Stimulated activated CD4-positive, alpha-beta T cell treated with anti-CD3 and anti-CD28 coated beads, Interleukin-12 subunit alpha, Interleukin-12 subunit beta, amount 100 ng/mL, for 4 hours (primary cell): ENCODE measurements around the gene RHOD.

Experiments
- DNase-seq: peaks from one replicate; pipeline ENCODE4 v3.0.0-alpha.2; 2020

RHOD gene

DNA sequence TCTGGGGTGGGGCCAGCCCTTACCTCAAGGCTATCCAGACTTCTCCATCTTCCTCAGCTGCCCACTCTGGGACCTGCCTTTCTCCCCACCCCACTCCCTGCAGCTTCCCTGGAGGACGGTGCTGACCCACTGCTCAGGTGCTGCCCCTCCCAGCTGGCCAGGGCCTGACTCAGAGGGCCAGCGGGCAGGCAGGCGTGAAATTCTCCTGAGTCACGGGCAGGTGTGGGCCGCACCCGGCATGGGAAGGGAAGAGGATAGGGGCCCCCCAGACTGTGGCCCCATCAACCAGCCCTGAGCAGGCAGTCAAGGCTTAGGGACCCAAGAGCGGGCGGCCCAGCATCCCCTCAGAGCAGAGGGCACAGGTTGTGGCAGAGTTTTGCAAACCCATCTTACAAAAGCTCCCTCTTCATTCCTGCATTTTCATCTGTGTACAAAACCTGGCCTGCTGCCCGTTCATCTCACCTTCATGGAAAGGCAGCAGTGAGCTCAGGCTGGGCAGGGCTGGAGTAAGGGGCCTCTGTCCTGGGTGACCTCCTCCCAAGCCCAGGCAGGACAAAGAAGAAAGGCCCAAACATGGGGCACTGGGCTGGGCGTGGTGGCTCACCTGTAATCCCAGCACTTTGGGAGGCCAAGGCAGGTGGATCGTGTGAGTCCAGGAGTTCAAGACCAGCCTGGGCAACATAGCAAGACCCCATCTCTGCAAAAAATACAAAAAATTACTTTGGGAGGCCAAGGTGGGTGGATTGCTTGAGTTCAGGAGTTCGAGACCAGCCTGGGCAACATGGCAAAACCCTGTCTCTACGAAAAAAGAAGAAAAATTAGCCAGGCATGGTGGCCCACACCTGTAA lies 6.1 kb downstream of the RHOD start:
- no peak for DNase-seq

DNA sequence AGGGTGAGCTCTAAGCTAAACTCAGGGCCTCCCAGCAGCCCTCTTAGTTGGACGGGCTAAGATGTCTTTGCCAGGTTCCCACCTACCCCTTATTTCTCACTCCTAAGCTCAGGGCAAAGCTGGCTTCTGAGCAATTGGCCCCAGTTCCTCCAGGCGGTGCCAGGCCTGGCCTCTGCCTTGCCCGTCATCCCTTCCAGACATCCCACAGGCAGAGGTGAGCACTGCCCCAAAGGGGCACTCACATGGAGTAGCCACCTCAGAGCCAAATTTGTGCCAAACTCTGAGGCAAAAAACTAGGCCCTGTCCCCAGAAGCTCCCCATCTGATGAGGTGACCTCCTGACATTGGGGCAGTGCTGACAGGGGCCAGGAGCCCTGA lies 9.7 kb downstream of the RHOD start:
- DNase-seq = no peak

DNA sequence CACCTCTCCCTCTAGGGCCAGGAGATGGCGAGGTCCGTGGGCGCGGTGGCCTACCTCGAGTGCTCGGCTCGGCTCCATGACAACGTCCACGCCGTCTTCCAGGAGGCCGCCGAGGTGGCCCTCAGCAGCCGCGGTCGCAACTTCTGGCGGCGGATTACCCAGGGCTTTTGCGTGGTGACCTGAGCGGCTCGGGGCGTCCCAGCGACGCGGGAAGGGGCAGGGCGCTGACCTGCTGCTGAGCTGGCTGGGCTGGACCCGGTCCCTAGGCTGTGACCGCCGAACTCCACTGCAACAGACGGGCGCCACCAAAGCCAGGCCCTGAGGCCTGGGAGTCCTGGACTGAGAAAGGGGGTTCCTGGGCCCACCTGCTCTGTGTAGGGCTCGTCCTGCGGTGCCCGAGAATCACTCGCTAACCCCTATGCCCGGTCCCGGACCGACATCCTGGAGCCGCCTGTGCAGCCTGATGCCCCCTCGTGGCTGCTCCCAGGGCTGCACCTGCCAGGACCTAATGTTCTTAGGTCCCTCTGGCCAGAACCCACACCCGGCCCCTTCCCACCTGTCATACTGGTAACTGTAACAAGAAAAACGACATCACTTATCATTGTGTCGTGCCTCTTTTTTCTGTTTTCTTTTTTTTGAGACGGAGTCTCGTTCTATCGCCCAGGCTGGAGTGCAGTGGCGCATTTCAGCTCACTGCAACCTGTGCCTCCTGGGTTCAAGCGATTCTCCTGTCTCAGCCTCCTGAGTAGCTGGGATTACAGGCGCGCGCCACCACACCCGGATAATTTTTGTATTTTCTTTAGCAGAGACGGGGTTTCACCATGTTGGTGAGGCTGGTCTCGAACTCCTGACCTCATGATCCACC lies 15.0 kb downstream of the RHOD start:
- DNase-seq = peak; percentile 74

DNA sequence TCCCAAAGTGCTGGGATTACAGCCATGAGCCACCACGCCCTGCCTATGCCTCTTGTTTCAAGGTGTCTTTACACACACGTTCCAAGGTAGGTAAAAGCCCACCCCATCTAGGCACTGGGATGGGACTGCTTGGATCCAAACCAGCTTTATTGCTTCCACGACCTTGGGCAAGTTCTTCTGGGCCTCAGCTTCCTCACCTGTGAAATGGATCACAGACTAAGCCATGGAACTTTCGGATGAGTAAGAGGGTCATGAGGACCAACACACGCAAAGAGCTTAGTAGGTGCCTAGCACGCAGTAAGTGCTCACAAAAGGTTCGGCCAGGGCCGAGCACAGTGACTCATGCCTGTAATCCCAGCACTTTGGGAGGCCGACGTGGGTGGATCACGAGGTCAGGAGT lies 15.6 kb downstream of the RHOD start:
- DNase-seq = no peak

DNA sequence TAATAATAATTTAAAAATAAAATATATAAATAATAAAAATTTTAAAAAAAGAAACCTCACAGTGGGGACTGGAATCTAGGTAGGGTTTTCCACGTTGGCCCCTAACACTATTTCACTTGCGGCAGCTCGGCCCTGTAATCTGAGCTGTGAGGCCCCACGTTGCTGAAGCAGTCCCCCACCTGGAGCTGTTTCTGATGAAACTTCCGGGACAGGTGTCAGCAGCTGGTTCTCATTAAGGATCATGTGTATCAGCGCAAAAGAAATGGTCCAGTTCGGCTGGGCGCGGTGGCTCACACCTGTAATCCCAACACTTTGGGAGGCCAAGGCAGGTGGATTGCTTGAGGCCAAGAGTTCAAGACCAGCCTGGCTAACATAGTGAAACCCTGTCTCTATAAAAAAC lies 17.3 kb downstream of the RHOD start:
- DNase-seq = no peak

DNA sequence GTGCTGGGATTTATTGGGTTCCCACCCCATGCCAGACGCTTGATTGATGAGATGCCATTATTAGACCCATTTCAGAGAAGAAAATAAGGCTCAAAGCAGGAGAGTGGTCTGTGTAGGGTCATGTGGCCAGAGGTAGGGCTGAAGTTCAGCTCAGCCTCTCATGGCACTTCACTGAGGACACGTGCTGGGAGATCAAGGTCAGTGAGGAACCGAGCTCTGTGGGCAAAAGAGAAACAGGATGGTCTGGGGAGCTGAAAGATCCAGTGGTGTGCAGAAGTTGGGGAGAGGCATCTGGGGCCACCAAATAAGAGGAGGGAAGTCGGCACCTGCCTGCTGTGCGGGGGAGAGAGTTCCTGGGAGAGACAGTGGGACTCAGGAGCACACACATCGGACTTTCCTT lies 19.6 kb downstream of the RHOD start:
- DNase-seq = no peak

DNA sequence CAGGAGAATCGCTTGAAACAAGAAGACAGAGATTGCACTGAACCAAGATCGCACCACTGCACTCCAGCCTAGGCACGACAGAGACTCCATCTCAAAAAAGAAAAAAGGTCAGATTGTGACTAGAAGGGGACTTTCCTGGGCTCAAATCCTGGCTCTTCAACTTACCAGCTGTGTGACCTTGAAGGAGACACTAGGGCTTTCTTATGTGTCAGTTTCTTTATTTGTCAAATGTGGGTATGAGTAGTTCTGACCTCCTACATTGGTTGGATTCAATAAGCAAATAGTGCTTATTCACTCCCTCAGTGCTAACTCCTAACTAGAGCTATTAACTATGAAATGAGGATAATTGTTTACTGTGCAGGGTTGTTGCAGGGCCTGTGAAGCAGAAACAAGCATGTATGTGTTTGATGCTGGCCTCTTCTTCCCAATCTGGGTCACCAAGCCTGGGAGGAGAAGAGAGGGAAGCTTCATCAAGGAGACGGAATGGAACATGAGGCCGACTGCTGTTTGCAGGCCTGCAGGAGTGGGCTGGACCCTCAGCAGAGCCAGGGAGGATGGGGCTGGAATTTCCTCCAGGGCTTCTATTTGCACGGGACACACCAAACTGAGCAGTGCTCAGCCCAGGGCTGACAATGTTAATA lies 22.5 kb downstream of the RHOD start:
- DNase-seq = no peak

DNA sequence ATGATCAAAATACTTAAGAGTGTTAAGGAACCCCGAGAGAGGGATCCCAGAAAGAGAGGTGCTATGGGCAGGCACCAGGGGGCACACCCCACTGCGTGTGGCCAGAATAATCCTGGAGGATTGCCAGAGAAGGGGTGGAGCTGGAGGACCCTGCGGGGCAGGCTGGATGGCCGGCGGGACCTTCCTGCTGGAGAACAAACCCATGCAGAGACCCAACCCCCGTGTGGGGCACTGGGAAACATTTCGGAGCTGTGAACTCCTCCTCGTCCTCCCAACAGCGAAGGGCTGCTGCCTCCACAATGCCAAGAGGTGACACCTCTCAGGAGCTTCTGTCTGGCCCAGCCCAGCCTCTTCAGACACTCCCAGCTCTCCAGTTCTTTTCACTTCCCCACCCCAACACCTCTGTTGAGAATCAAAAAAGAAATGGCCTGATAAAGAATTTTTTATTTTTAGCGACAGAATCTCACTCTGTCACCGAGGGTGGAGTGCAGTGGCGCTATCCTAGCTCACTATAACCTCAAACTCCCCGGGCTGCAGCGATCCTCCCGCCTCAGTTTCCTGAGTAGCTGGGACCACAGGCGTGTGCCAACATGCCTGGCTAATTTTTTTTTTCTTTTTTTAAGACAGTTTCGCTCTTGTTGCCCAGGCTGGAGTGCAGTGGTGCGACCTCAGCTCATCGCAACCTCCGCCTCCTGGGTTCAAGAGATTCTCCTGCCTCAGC lies 25.6 kb downstream of the RHOD start:
- no peak for DNase-seq

DNA sequence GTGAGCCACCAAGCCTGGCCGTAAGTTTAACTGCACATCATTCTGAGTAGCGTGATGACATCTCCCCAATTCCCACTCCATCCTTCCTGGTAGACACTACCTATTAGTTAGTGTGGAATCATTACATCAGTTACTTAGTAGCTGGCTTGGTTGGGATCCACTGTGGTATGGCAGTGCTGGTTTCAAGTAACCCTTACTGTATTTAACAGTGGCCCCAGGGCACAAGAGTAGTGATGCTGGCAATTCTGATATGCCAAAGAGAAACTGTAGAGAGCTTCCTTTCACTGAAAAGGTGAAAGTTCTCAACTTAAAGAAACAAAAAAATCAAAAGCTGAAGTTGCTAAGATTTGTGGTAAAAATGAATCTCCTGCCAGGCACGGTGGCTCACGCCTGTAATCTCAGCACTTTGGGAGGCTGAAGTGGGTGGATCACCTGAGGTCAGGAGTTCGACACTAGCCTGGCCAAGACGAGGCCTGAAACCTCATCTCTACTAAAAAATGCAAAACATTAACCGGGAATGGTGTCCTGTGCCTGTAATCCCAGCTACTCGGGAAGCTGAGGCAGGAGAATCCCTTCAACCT lies 27.2 kb downstream of the RHOD start:
- DNase-seq = no peak

DNA sequence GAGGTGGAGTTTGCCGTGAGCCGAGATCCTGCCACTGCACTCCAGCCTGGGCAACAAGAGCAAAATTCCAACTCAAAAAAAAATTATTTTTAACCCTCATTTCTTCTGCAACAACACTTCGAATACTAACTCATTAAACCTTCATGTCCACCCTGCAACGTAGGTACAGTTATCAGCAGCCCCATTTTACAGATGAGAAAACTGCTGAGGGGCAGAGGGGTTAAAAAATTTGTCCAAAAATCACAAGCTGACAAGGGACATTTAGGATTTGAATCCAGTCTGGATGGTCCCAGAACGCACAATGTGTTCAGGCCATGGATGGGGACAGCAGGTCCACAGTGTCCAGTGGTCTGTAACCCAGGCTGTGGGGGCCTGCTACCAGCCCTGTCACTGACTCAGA lies 29.0 kb downstream of the RHOD start:
- DNase-seq = no peak

DNA sequence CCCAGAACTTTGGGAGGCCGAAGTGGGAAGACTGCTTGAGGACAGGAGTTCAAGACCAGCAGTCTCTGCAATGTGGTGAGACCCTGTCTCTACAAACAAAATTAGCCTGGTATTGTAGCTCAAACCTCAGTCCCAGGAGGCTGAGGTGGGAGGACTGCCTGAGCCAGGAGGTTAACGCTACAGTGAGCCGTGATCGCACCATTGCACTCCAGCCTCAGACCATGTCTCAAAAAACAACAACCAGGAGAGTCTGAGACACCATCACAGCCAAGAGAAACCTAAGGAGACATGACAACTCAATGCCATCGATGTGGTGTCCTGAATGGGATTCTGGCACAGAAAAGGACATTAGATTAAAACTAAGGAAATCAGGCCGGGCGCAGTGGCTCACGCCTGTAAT lies 34.1 kb downstream of the RHOD start:
- no peak for DNase-seq

DNA sequence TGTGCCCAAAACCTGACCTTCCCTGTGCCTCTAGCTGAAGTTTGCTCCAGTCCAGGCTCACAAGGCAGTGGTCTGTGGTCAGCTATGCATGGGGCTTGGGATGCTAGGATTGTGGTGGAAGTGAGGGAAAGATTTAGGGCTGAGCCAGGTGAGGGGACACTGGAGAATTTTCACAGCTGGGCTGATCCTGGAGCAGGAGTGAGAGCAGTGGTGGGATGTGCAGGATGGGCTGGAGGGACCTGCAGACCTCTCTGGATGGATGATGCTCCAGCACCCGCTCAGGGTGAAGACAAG lies 38.5 kb downstream of the RHOD start:
- no peak for DNase-seq

DNA sequence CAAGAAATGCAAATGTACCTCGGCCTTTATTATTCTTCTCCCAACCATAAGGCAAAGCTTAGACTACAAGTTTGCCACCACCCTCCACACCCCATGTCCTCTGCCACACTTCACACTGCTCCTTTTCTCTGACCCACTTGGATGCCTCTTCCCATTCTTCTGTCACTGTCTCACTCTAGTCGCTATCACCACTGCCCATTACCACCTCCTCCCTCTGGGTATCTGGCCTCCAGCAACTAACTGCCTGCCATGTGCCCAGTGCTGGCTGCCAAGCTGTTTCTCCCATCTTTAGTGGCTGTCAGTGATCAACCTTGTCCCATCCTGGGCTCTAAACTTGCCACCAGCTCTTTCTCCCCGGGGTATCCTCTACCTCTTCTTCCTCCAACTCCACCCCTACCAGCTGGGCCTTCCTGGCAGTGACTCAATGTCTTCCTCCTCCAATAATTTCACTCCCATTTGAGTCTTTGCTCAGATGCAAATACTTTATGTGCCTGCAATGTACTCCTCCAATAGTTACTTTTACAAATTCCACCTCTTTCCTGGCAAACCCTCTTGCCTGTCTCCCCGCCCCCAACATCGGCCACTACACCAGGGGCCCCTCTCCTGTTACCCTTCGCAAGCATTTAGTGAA lies 42.3 kb downstream of the RHOD start:
- DNase-seq = no peak

DNA sequence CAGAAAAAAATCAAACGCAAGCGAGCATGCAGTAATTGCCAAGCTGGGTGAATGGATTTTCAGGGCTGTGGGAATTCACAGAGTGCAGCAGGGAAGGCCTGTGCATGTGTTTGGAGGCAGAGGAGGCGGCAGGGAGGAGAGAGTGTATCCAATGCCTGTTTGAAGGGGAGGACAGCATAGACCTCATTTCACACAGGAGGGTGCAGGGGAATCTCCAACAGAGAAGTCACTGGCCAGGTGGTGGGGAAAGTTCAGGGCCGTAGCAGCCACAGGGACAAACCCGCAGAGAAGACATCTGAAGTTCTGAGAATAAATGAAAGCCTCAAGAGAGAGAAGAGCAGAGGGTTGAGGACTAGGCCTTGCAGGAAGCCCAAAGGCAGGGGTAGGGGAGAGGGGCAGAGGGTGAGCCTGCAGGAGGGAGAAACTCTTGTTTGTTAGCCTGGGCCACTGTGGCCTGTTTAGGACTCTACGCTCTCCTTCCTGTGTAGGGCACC lies 43.2 kb downstream of the RHOD start:
- DNase-seq = no peak

DNA sequence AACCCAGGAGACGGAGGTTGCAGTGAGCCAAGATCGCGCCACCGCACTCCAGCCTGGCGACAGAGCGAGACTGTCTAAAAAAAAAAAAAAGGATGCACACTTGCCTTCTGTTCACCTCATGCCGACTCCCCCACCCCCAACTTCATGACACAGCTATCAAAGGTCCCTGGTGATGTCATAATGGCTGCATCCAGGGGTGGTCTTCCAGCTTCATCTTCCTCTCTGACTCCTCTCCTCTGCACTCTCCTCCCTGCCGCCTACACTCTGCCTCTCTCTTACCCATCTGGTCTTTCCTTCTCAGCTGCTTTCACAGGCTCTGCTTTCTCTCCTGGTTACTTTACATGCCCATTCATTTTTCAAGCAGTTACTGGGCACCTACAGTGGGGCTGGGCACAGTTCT lies 46.0 kb downstream of the RHOD start:
- DNase-seq = no peak

DNA sequence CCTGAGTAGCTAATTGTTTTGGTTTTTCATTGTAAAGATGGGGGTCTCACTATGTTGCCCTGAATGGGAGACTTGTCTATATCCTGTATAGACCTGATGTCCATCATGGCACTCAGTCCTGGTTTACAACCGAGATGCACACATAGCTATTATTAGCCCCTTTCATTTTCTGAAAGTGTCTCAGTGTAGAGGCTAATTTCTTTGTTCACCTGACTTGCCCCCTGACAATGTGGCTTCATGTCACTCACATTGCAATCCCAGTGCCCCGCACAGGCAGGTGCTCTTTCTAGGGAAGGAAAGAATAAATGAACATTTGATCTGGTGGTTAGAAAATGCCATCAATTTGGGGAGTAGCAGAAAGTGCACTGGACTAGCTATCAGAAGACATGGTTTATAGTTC lies 49.3 kb downstream of the RHOD start:
- DNase-seq = no peak

DNA sequence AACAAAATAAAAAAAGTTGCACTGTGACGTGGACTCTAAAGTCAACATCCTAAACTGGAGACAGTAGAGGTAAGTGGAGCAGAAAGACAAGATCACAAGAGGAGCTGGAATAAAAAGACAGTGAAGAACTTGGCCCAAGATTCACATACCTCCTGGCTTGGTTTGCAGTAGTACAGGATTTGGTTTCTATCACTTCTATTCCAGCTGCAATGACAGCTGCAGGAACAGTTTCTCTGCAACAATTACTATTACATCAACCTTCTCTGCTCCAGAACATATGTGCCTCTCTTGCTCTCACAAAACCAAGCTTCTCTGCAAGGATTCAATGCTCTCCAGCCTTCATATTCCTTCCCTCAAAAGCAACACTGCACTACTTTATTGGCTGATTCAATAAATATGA lies 54.6 kb downstream of the RHOD start:
- no peak for DNase-seq

DNA sequence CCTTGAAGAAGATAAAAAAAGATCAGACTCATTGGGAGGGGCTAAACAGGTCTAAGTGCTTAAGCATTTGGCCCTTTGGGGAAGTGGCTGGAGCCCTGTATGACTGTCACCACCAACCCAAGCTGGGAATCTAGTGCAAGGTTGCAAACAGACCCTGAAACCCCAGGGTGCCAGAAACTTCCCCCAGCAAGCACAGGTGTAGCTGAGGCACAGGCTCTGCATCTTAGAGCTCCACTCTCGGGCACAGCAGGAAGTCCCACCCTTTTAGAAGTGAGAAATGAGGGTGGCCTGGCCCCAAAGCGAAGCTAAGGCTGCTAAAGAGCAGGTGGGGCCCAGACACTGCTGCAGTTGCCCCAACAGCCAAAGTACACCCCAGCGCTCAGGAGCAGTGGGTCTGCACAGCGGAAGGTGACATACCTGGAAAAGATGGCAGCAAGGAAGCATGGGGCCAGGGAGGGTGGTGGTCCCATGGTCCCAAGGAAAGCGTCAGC lies 56.6 kb downstream of the RHOD start:
- no peak for DNase-seq

DNA sequence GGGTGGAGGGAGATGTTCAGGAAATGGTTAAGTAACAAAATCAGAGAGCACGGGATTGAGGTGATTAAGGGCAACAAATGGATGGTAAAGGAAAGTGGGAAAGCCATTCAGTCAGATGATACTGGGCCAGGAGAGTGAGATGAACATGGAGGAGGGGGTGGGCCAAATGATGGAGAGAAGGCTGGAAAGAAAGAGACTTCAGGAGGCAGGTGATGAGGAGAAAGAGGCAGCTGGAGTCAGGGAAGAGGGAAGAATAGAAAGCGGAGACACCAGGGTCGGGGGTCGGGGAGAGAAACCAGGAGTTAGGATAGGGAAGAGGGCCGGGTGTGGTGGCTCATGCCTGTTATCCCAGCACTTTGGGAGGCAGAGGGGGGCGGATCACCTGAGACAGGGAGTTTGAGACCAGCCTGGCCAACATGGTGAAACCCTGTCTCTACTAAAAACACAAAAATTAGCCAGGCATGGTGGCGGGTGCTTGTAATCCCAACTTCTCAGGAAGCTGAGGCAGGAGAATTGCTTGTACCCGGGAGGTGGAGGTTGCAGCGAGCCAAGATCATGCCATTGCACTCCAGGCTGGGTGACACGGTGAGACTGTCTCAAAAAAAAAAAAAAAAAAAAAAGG lies 57.7 kb downstream of the RHOD start:
- no peak for DNase-seq

DNA sequence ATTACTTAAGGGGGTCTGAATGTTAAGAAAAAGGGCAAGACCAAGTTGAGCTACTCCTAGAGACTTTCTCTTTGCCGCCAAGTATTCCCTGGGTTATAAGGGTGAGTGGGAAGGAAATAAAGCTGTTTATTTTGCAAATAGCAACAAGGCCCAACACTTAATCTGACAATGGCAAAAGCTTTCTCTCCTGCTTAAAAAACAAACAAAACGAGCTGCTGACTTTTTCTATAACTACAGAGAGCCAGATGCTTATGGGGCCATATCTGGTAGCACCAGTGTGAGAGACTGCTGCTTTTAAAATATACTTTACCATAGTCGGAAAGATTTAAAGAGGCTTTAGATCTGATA lies 60.1 kb downstream of the RHOD start:
- DNase-seq = no peak

DNA sequence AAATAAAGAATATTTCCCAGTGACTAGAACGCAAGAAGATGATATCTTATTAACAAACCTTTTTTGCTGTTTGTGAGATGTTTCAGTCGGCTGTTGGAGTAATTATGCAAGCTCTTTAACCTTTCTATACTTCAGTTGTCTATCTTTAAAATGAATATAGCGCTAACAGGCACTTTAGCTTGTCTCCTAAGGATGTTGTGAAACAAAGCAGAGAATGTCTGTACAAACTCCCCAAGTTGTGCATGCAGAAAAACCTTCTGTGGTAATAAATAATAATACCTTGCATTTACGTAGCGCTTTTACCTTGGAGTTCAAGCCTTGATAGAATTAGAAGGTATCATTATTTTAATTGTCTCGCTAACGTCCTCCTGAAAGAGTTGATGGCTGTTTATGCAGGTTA lies 60.5 kb downstream of the RHOD start:
- DNase-seq = no peak

DNA sequence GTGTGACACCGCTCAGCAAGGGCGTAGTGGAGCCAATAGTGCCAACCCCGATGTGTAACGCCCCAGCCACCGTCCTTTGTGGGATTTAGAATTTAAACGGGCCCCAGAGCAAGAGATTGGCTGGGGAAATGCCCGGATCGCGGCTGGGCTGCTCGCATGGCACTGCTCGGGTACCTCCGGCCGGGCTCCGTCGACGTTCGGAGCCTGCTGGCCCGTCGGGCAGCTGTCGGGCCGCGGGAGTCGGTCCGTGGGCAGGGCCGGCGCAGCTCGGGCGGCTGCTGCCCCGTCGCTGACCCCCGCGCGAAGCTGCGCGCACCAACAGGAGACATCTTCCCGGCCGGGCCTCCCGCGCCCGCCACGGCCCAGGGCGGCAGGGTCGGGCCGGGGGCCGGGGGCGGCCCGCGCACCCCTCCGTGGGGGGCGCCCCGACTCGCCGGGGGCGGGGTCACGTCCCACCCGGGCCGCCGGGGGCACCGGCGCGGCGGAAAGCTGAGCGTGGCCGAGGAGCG lies 61.1 kb downstream of the RHOD start:
- peak; percentile 36 for DNase-seq
